Measurements from ENCODE around the gene GSE1.

GRCh38 chr16:85657267-85657650 is 44.1 kb downstream of the GSE1 start:
- TF ChIP-seq CTCF (IDR thresholded peaks at IDR 0.05; ENCODE audit: low read depth, low read length, poor library complexity, severe bottlenecking) (no peak), EZH2phosphoT487 (IDR thresholded peaks at IDR 0.05; ENCODE audit: borderline replicate concordance, low read length) (no peak)

Measured in DOHH2 (cell line).